ENCODE measurements around the gene JAZF1. TPM values are rescaled to one million over a fixed set of nuclear protein-coding genes. Genes with fewer than 3 reads are reported as not detected.

The JAZF1 gene
- total RNA-seq, 3 donors from 2014 or later, result 8.6 to 27.4 (median 10.5) TPM

- H3K4me1 ChIP-seq, result no peaks in the 10 kb centered on the region
- H3K27me3 ChIP-seq, result no peaks in the 10 kb centered on the region
- no peak overlapping the region for H3K4me3 ChIP-seq
- no peaks in the 10 kb centered on the region for H3K36me3 ChIP-seq
- H3K27ac ChIP-seq, result no peak overlapping the region
- DNase-seq (ENCODE audit: low spot score in 2 of 2), result no peak
- intact Hi-C loops (cut with DNase I; ENCODE audit: low total_unique reads), result no loop called here
- no peaks in the 10 kb centered on the region for H3K9me3 ChIP-seq
- TF ChIP-seq CTCF (IDR thresholded peaks at IDR 0.05) (no peak), POLR2AphosphoS5 (IDR thresholded peaks at IDR 0.05) (no peak), POLR2A (IDR thresholded peaks at IDR 0.05) (no peak)
Observed at GRCh38 chr7:27868131-27868550, 312.5 kb downstream of the JAZF1 start.

- Histone ChIP-seq H3K4me3 (no peak overlapping the region), H3K4me1 (no peaks in the 10 kb centered on the region), H3K27ac (no peak overlapping the region), H3K9me3 (no peaks in the 10 kb centered on the region), H3K27me3 (no peaks in the 10 kb centered on the region), H3K36me3 (no peaks in the 10 kb centered on the region)
- intact Hi-C loops (cut with DNase I; ENCODE audit: low total_unique reads), result no loop called here
- DNase-seq (ENCODE audit: low spot score in 2 of 2), result no peak
- TF ChIP-seq POLR2A (IDR thresholded peaks at IDR 0.05), result no peak
- no peak for TF ChIP-seq POLR2AphosphoS5 (IDR thresholded peaks at IDR 0.05)
- TF ChIP-seq CTCF (IDR thresholded peaks at IDR 0.05), result no peak
Observed at GRCh38 chr7:27866828-27867672, 313.5 kb downstream of the JAZF1 start.

GRCh38 chr7:27866256-27866655, 314.3 kb downstream of the JAZF1 start:
- Histone ChIP-seq H3K4me1 (no peaks in the 10 kb centered on the region), H3K36me3 (no peaks in the 10 kb centered on the region), H3K27ac (no peak overlapping the region), H3K4me3 (no peak overlapping the region), H3K27me3 (no peaks in the 10 kb centered on the region), H3K9me3 (no peaks in the 10 kb centered on the region)
- DNase-seq (ENCODE audit: low spot score in 2 of 2), result no peak
- TF ChIP-seq CTCF (IDR thresholded peaks at IDR 0.05), result no peak
- TF ChIP-seq POLR2AphosphoS5 (IDR thresholded peaks at IDR 0.05), result no peak
- TF ChIP-seq POLR2A (IDR thresholded peaks at IDR 0.05), result no peak
- intact Hi-C loops (cut with DNase I; ENCODE audit: low total_unique reads), result no loop called here

DNA sequence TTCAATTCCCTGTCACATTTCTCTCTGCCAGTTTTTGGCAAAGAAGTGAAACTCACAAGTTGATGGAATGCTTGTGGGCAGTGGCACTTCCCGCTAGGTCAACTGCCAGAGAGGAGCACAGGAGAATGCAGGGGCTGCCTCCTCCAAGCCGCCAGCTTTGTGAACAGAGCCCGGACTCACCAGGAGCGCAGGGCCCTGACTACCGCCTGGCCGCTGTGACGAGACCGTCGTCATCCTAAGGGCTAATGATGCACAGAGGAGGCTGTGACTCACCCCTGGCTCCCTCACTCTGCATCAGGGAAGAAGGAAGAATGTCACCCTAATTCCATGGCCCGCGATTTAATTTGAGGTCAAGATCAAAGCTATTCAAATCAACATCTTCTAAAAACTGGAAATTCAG, 316.7 kb downstream of the JAZF1 start:
- Histone ChIP-seq H3K9me3 (no peaks in the 10 kb centered on the region), H3K4me3 (no peak overlapping the region), H3K27me3 (no peaks in the 10 kb centered on the region), H3K27ac (peak overlapping the region in 1 of 2 donors; percentile 50), H3K36me3 (no peaks in the 10 kb centered on the region), H3K4me1 (no peaks in the 10 kb centered on the region)
- intact Hi-C loops (cut with DNase I; ENCODE audit: low total_unique reads), result no loop called here
- no peak for TF ChIP-seq POLR2AphosphoS5 (IDR thresholded peaks at IDR 0.05)
- TF ChIP-seq CTCF (IDR thresholded peaks at IDR 0.05), result no peak
- no peak for TF ChIP-seq POLR2A (IDR thresholded peaks at IDR 0.05)
- DNase-seq (ENCODE audit: low spot score in 2 of 2), result peak; percentile 61 to 69

GRCh38 chr7:27861747-27862146, 318.8 kb downstream of the JAZF1 start:
- Histone ChIP-seq H3K4me3 (no peak overlapping the region), H3K27me3 (no peaks in the 10 kb centered on the region), H3K27ac (no peak overlapping the region), H3K4me1 (no peaks in the 10 kb centered on the region), H3K9me3 (no peaks in the 10 kb centered on the region), H3K36me3 (no peaks in the 10 kb centered on the region)
- no peak for TF ChIP-seq POLR2AphosphoS5 (IDR thresholded peaks at IDR 0.05)
- no peak for TF ChIP-seq POLR2A (IDR thresholded peaks at IDR 0.05)
- TF ChIP-seq CTCF (IDR thresholded peaks at IDR 0.05), result no peak
- no peak for DNase-seq (ENCODE audit: low spot score in 2 of 2)
- intact Hi-C loops (cut with DNase I; ENCODE audit: low total_unique reads), result no loop called here

Data from breast epithelium (tissue), 4 donors.